ENCODE results near the gene TRIP10. TPM values are rescaled to one million over a fixed set of nuclear protein-coding genes. Genes with fewer than 3 reads are reported as not detected.

TRIP10 gene
- polyA plus RNA-seq, 1 donor from 2014 or later = 0.76 TPM

DNA sequence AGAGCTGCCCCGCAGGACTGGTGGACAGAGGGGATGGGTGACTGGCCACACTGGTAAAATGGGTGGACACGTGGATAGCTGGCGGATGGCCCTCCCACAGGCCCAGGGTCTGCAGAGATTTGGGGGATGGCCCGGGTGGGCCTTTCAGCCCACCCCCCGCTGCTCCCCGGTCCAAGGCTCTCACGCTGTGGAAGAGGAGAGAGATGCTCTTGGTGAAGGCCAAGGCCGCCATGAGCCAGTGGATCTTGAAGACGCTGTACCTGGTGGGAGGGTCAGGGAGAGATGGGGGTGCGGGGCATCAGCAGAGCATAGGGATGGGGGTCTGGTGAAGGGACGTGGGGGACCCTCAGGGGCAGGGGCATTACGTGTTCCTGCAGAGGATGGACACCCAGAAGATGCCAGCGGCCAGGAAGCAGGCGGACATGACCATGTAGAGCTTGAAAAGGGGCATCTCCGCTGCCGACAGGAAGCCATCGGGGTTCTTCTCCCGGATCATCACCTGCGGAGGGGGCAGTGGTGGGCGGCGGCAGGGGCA is 6.6 kb upstream of the TRIP10 start:
- Histone ChIP-seq H3K4me3 (ENCODE audit: low read length) (no peak overlapping the region), H4K20me1 (ENCODE audit: insufficient read depth) (no peaks in the 10 kb centered on the region), H3K79me2 (replicated peaks; ENCODE audit: insufficient read depth, low read length) (no peaks in the 10 kb centered on the region), H3K36me3 (ENCODE audit: insufficient read depth, low read length) (no peaks in the 10 kb centered on the region), H2AFZ (ENCODE audit: low read depth, low read length) (no peak overlapping the region), H3K9me3 (ENCODE audit: low read length) (no peaks in the 10 kb centered on the region), H3K4me2 (ENCODE audit: low read length) (no peak overlapping the region), H3K27me3 (ENCODE audit: insufficient read depth, low read depth, low read length) (no peaks in the 10 kb centered on the region), H3K27ac (ENCODE audit: low read length) (no peak overlapping the region), H3K9ac (ENCODE audit: low read length) (no peak overlapping the region), H3F3A (ENCODE audit: insufficient read depth, low read length, poor library complexity, severe bottlenecking) (no peaks in the 10 kb centered on the region), H3K9me2 (ENCODE audit: insufficient read depth, low read length) (no peaks in the 10 kb centered on the region)
- TF ChIP-seq, protein P1, sequence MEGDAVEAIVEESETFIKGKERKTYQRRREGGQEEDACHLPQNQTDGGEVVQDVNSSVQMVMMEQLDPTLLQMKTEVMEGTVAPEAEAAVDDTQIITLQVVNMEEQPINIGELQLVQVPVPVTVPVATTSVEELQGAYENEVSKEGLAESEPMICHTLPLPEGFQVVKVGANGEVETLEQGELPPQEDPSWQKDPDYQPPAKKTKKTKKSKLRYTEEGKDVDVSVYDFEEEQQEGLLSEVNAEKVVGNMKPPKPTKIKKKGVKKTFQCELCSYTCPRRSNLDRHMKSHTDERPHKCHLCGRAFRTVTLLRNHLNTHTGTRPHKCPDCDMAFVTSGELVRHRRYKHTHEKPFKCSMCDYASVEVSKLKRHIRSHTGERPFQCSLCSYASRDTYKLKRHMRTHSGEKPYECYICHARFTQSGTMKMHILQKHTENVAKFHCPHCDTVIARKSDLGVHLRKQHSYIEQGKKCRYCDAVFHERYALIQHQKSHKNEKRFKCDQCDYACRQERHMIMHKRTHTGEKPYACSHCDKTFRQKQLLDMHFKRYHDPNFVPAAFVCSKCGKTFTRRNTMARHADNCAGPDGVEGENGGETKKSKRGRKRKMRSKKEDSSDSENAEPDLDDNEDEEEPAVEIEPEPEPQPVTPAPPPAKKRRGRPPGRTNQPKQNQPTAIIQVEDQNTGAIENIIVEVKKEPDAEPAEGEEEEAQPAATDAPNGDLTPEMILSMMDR (IDR thresholded peaks at IDR 0.05; ENCODE audit: poor library complexity, severe bottlenecking) = no peak
- no peak for TF ChIP-seq SMC3 (conservative IDR thresholded peaks at IDR 0.05; ENCODE audit: poor library complexity)
- no peak for TF ChIP-seq MXI1 (conservative IDR thresholded peaks at IDR 0.05; ENCODE audit: poor library complexity, severe bottlenecking)
- no peak for TF ChIP-seq EZH2 (IDR thresholded peaks at IDR 0.05; ENCODE audit: borderline replicate concordance, insufficient read depth, low read length, poor library complexity, severe bottlenecking)
- no peak for TF ChIP-seq POLR2AphosphoS5 (IDR thresholded peaks at IDR 0.05)
- no peak for TF ChIP-seq EP300 (conservative IDR thresholded peaks at IDR 0.05; ENCODE audit: poor library complexity, severe bottlenecking)
- TF ChIP-seq, protein P2, sequence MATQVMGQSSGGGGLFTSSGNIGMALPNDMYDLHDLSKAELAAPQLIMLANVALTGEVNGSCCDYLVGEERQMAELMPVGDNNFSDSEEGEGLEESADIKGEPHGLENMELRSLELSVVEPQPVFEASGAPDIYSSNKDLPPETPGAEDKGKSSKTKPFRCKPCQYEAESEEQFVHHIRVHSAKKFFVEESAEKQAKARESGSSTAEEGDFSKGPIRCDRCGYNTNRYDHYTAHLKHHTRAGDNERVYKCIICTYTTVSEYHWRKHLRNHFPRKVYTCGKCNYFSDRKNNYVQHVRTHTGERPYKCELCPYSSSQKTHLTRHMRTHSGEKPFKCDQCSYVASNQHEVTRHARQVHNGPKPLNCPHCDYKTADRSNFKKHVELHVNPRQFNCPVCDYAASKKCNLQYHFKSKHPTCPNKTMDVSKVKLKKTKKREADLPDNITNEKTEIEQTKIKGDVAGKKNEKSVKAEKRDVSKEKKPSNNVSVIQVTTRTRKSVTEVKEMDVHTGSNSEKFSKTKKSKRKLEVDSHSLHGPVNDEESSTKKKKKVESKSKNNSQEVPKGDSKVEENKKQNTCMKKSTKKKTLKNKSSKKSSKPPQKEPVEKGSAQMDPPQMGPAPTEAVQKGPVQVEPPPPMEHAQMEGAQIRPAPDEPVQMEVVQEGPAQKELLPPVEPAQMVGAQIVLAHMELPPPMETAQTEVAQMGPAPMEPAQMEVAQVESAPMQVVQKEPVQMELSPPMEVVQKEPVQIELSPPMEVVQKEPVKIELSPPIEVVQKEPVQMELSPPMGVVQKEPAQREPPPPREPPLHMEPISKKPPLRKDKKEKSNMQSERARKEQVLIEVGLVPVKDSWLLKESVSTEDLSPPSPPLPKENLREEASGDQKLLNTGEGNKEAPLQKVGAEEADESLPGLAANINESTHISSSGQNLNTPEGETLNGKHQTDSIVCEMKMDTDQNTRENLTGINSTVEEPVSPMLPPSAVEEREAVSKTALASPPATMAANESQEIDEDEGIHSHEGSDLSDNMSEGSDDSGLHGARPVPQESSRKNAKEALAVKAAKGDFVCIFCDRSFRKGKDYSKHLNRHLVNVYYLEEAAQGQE (IDR thresholded peaks at IDR 0.05; ENCODE audit: borderline replicate concordance) = no peak
- TF ChIP-seq RAD21 (conservative IDR thresholded peaks at IDR 0.05) = no peak
- no peak for TF ChIP-seq TAF1 (IDR thresholded peaks at IDR 0.05; ENCODE audit: low read depth)

DNA sequence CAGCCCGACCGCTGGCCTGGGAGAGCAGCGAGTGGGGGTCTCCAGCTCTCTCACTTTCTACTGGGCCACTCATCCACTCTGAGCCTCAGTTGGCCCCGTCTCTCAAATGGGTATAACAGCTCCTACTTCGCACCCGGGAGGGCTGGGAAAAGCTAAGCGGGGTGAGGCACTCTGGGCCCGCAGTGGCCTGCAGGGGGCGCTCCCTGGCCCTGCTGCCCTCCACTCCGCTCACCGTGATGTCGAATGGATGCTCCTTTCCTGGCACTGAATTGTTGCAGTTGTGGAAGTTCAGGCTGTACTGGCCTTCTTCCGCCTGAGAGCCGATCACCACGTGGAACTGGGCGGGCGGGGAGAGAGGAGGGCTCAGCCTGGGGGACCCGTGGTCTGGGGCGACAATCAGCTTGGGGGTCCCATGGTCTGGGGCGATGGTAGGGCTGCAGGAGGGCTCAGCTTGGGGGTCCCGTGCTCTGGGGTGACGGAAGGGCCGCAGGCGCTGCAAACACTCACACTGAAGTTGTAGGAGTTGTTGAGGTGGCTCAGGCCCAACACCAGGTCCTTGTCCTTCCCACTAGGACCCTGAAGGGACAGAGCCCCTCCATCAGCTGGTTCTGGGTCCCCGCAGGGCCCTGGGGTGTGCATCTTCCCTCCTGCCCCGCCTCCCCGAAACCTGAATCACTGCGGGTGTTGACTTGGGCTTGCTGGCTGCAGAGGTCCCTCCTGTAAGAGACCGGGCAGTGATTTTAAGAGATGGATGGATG is 6.0 kb upstream of the TRIP10 start:
- Histone ChIP-seq H4K20me1 (ENCODE audit: insufficient read depth) (no peaks in the 10 kb centered on the region), H3K79me2 (replicated peaks; ENCODE audit: insufficient read depth, low read length) (no peaks in the 10 kb centered on the region), H3F3A (ENCODE audit: insufficient read depth, low read length, poor library complexity, severe bottlenecking) (no peaks in the 10 kb centered on the region), H3K27me3 (ENCODE audit: insufficient read depth, low read depth, low read length) (no peaks in the 10 kb centered on the region), H3K36me3 (ENCODE audit: insufficient read depth, low read length) (no peaks in the 10 kb centered on the region), H3K9ac (ENCODE audit: low read length) (no peak overlapping the region), H2AFZ (ENCODE audit: low read depth, low read length) (no peak overlapping the region), H3K27ac (ENCODE audit: low read length) (no peak overlapping the region), H3K4me3 (ENCODE audit: low read length) (no peak overlapping the region), H3K4me2 (ENCODE audit: low read length) (no peak overlapping the region), H3K9me2 (ENCODE audit: insufficient read depth, low read length) (no peaks in the 10 kb centered on the region), H3K9me3 (ENCODE audit: low read length) (no peaks in the 10 kb centered on the region)
- TF ChIP-seq EZH2 (IDR thresholded peaks at IDR 0.05; ENCODE audit: borderline replicate concordance, insufficient read depth, low read length, poor library complexity, severe bottlenecking) (no peak), RAD21 (conservative IDR thresholded peaks at IDR 0.05) (no peak), MXI1 (conservative IDR thresholded peaks at IDR 0.05; ENCODE audit: poor library complexity, severe bottlenecking) (no peak), SMC3 (conservative IDR thresholded peaks at IDR 0.05; ENCODE audit: poor library complexity) (no peak), EP300 (conservative IDR thresholded peaks at IDR 0.05; ENCODE audit: poor library complexity, severe bottlenecking) (no peak), POLR2AphosphoS5 (IDR thresholded peaks at IDR 0.05) (no peak), TAF1 (IDR thresholded peaks at IDR 0.05; ENCODE audit: low read depth) (no peak)
- TF ChIP-seq, protein P2 (IDR thresholded peaks at IDR 0.05; ENCODE audit: borderline replicate concordance) = no peak
- TF ChIP-seq, protein P1 (IDR thresholded peaks at IDR 0.05; ENCODE audit: poor library complexity, severe bottlenecking) = no peak
